KMS-11 (cell line): ENCODE results near the gene CSNK1D.

ENCODE experiments used
- H2AFZ ChIP-seq: fragments of 200-600 bp; sonication (generic); 2 replicates; pipeline ENCODE4 v1.6.1; 2016; ENCODE audit warnings: antibody characterized with exemption, mixed run types, low read depth
- H3K27ac ChIP-seq: fragments of 200-600 bp; sonication (generic); 2 replicates; pipeline ENCODE4 v1.6.1; 2016; ENCODE audit warnings: mild to moderate bottlenecking, mixed run types
- H3K27me3 ChIP-seq: fragments of 200-600 bp; sonication (generic); 2 replicates; pipeline ENCODE4 v1.6.1; 2017; ENCODE audit warnings: mild to moderate bottlenecking, low read depth, mixed run types, moderate library complexity; ENCODE audit not compliant: insufficient read depth
- H3K36me3 ChIP-seq: fragments of 200-600 bp; sonication (generic); 2 replicates; pipeline ENCODE4 v1.6.1; 2017; ENCODE audit warnings: mild to moderate bottlenecking, mixed run types; ENCODE audit not compliant: insufficient read depth
- H3K4me1 ChIP-seq: fragments of 200-600 bp; sonication (generic); 2 replicates; pipeline ENCODE4 v1.6.1; 2016; ENCODE audit warnings: mild to moderate bottlenecking, low read depth, mixed run types; ENCODE audit not compliant: poor library complexity, severe bottlenecking
- H3K4me2 ChIP-seq: fragments of 200-600 bp; sonication (generic); 2 replicates; pipeline ENCODE4 v1.7.0; 2016; ENCODE audit warnings: mild to moderate bottlenecking, mixed run types
- H3K4me3 ChIP-seq: fragments of 200-600 bp; sonication (generic); IDR thresholded peaks from 2 replicates; pipeline ENCODE4 v1.6.1; 2017; ENCODE audit warnings: low read depth, low read length, mixed read lengths; ENCODE audit not compliant: insufficient read depth
- H3K79me2 ChIP-seq: fragments of 200-600 bp; sonication (generic); 2 replicates; pipeline ENCODE4 v1.6.1; 2016; ENCODE audit warnings: low read depth, mixed run types; ENCODE audit not compliant: insufficient read depth
- H3K9ac ChIP-seq: fragments of 200-600 bp; sonication (generic); 2 replicates; pipeline ENCODE4 v1.6.1; 2016; ENCODE audit warnings: mild to moderate bottlenecking, mixed run types
- H4K20me1 ChIP-seq: fragments of 200-600 bp; sonication (generic); 2 replicates; pipeline ENCODE4 v1.6.1; 2016; ENCODE audit warnings: mild to moderate bottlenecking, mixed run types; ENCODE audit not compliant: insufficient read depth
- TF ChIP-seq, protein P1 (sequence below): fragments of 200-600 bp; sonication (generic); conservative IDR thresholded peaks from 2 replicates; pipeline ENCODE4 v1.6.1; 2017; ENCODE audit warnings: low read depth, mild to moderate bottlenecking, antibody characterized with exemption, low read length, moderate library complexity, mixed read lengths

CSNK1D gene

DNA sequence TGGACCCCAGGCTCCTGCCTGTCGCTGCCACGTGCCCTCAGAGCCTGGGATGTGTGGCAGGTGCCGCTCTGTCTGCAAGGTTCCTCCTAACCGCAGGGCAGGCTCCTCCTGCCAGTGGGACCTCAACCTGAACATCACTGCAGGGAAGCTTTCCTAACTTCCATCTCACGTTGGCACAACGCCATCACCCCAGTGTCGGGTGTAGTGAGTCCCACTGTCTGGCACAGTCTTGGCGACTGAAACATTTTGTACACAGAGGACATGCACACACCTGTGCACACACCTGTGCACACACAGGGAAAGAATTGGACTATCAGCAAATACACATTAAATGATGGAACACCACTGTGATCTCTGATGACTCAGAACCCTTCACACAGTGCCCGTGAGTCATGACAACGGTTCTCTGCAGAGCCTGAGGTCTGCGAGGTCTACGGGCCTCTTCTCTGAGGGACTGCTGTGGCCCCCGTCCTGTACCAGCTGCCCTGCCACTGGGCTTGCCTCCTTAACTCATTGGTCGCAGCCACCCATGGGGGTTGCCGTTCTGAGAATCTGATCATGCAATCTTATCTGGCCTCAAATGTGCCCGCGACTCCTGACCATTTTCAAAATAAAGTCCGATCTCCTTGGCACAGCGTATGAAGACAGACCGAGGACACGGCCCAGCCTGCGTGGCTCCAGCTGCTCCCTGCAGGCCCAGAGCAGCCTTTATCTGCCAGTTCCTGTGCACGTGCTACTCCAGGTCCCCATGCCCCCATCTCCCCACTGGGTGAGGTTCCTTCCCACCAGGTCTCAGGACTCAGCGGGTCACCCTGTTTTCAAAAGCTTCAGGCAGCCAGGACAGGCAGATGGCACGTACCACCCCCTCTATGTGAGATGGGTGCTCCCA lies 68.4 kb downstream of the CSNK1D start:
- no peak overlapping the region for H3K9ac ChIP-seq
- no peaks in the 10 kb centered on the region for H3K36me3 ChIP-seq
- no peaks in the 10 kb centered on the region for H3K79me2 ChIP-seq
- peak overlapping the region; percentile 59; the same call in 1 of the 2 replicates for H3K4me2 ChIP-seq
- H4K20me1 ChIP-seq: no peaks in the 10 kb centered on the region
- no peak overlapping the region for H3K27ac ChIP-seq
- no peak overlapping the region for H2AFZ ChIP-seq
- no peaks in the 10 kb centered on the region for H3K27me3 ChIP-seq
- TF ChIP-seq, protein P1, sequence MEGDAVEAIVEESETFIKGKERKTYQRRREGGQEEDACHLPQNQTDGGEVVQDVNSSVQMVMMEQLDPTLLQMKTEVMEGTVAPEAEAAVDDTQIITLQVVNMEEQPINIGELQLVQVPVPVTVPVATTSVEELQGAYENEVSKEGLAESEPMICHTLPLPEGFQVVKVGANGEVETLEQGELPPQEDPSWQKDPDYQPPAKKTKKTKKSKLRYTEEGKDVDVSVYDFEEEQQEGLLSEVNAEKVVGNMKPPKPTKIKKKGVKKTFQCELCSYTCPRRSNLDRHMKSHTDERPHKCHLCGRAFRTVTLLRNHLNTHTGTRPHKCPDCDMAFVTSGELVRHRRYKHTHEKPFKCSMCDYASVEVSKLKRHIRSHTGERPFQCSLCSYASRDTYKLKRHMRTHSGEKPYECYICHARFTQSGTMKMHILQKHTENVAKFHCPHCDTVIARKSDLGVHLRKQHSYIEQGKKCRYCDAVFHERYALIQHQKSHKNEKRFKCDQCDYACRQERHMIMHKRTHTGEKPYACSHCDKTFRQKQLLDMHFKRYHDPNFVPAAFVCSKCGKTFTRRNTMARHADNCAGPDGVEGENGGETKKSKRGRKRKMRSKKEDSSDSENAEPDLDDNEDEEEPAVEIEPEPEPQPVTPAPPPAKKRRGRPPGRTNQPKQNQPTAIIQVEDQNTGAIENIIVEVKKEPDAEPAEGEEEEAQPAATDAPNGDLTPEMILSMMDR: no peak
- H3K4me3 ChIP-seq: no peak overlapping the region
- H3K4me1 ChIP-seq: peaks cover 15% of the 10 kb centered on the region

DNA sequence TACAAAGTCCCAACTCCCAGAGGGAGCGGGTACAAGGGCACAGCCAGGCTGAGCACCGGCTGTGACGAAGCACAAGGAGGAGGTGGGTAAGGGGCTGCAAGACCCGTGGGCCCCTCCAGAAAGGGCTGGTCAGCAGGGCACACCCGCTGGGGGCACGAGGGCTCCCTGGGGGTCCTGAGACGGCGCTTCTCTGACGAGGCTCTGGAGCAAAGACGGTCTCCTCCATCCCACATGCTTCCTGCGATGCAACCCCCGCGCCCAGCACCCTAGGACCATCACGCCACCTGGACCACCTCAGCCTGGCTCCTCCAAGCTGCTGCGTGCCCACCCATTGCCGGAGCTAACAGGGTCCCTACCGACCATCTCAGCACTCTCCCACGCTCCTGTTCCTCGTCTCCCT lies 69.6 kb downstream of the CSNK1D start:
- Histone ChIP-seq H3K36me3 (no peaks in the 10 kb centered on the region), H3K27ac (no peak overlapping the region), H3K79me2 (no peaks in the 10 kb centered on the region), H2AFZ (no peak overlapping the region), H4K20me1 (no peaks in the 10 kb centered on the region), H3K4me3 (no peak overlapping the region), H3K9ac (no peak overlapping the region), H3K27me3 (no peaks in the 10 kb centered on the region), H3K4me1 (peaks cover 15% of the 10 kb centered on the region), H3K4me2 (no peak overlapping the region)
- TF ChIP-seq, protein P1: no peak

DNA sequence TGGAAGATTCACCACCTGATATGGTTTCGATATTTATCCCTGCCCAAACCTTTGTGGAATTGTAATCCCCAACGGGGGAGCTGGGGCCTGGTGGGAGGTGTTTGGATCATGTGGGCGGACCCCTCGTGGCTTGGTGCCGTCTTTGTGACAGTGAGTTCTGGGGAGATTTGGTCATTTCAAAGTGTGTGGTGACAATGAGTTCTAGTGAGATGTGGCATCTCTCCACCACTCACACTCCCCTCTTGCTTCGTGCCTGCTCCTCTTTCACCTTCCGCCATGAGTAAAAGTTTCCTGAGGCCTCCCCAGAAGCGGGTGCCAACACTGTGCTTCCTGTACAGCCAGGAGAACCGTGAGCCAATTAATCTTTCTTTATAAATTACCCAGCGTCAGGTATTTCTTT lies 70.5 kb downstream of the CSNK1D start:
- no peak overlapping the region for H3K27ac ChIP-seq

DNA sequence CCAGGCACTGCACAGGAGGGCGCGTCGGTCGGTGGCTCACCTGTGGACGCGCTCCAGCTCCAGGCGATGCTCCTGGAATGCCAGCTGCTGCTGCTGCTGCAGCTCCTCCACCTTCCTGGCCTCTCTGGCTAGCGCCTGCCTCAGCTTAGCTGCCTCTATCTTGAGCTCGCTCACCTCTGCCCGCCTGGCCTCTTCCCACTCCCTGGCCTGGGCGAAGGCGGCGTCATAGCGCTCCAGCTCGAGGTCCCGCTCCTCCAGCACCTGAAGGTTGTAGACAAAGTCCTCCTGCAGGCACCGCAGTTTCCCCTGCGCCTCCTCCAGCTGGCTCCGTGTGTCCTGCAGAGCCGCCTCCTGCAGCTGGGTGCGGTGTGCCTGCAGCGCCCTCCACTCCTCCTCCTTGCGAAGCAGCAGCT lies 72.0 kb downstream of the CSNK1D start:
- H3K27ac ChIP-seq: no peak overlapping the region
- no peak overlapping the region for H3K4me2 ChIP-seq
- H3K4me1 ChIP-seq: peaks cover 22% of the 10 kb centered on the region
- no peak overlapping the region for H2AFZ ChIP-seq
- no peak overlapping the region for H3K9ac ChIP-seq
- no peaks in the 10 kb centered on the region for H3K27me3 ChIP-seq
- H3K4me3 ChIP-seq: no peak overlapping the region
- no peaks in the 10 kb centered on the region for H4K20me1 ChIP-seq
- no peaks in the 10 kb centered on the region for H3K36me3 ChIP-seq
- no peaks in the 10 kb centered on the region for H3K79me2 ChIP-seq
- TF ChIP-seq, protein P1: no peak

More for the DNA sequence above, 70.5 kb downstream of the CSNK1D start:
- Histone ChIP-seq H2AFZ (no peak overlapping the region), H3K9ac (no peak overlapping the region), H3K4me1 (peaks cover 20% of the 10 kb centered on the region), H3K79me2 (no peaks in the 10 kb centered on the region), H3K36me3 (no peaks in the 10 kb centered on the region), H3K4me3 (no peak overlapping the region), H3K4me2 (no peak overlapping the region), H4K20me1 (no peaks in the 10 kb centered on the region), H3K27me3 (no peaks in the 10 kb centered on the region)
- TF ChIP-seq, protein P1: no peak
